ENCODE data around the gene BACH2.

DNA sequence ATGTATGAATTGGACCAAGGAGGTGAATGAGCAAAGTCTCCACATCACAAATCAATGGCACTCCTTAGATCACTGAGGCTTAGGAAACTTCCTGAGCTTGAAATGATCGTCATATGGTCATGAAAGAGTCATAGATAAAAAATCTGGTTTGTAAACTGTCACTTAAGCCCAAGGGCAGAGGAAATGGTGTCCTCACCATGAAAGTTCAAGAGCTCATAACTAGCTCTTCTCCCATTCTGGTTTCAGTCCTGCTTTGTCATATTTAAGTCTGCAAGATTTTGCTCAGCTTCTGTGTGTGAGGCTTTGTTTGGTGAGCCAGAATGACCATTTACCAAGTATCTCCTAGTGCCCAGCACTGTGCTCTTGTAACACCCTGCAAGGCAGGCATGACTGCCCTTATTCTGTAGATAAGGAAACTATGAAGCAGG lies 341.9 kb downstream of the BACH2 start:
- TF ChIP-seq, protein P1, sequence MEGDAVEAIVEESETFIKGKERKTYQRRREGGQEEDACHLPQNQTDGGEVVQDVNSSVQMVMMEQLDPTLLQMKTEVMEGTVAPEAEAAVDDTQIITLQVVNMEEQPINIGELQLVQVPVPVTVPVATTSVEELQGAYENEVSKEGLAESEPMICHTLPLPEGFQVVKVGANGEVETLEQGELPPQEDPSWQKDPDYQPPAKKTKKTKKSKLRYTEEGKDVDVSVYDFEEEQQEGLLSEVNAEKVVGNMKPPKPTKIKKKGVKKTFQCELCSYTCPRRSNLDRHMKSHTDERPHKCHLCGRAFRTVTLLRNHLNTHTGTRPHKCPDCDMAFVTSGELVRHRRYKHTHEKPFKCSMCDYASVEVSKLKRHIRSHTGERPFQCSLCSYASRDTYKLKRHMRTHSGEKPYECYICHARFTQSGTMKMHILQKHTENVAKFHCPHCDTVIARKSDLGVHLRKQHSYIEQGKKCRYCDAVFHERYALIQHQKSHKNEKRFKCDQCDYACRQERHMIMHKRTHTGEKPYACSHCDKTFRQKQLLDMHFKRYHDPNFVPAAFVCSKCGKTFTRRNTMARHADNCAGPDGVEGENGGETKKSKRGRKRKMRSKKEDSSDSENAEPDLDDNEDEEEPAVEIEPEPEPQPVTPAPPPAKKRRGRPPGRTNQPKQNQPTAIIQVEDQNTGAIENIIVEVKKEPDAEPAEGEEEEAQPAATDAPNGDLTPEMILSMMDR (IDR thresholded peaks at IDR 0.05 in 4 of 5, conservative IDR thresholded peaks at IDR 0.05 in 1 of 5) = no peak
- TF ChIP-seq POLR2A (IDR thresholded peaks at IDR 0.05) = no peak
